ENCODE measurements around the gene CDH23.

DNA sequence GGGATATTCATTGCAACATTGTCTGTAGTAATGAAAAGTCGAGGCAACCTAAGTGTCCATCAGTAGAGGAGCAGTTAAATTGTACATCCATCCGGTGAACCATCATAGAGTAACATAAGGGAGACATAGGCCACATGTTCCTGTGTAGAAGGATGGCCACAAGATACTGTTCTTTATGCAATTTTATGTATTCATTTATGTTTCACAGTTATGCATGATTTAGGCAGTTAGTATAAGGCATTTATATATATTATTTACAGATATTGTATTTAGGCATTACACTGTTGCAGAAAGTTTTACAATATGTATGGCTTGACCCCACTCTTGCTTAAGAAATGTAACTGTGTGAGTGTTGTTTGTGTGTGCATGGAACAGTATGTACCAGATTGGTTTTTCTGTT is 36.0 kb upstream of the CDH23 start:
- no peak for TF ChIP-seq BHLHE40 (IDR thresholded peaks at IDR 0.05; ENCODE audit: borderline replicate concordance)
- no peak for TF ChIP-seq TARDBP (IDR thresholded peaks at IDR 0.05)
- TF ChIP-seq FOXM1 (IDR thresholded peaks at IDR 0.05; ENCODE audit: borderline replicate concordance), result no peak
- TF ChIP-seq HDGF (IDR thresholded peaks at IDR 0.05; ENCODE audit: borderline replicate concordance), result no peak
- TF ChIP-seq FOXA1 (IDR thresholded peaks at IDR 0.05), result no peak
- no peak for TF ChIP-seq CTBP1 (IDR thresholded peaks at IDR 0.05; ENCODE audit: borderline replicate concordance)
- TF ChIP-seq SP1 (IDR thresholded peaks at IDR 0.05), result no peak

Measured in HEK293T (cell line).